GM19035 (cell line): Measurements from ENCODE around the gene NOP9.

Source experiments
- ATAC-seq: cut with Tn5 transposase; IDR thresholded peaks from one replicate; pipeline ENCODE4 v1.9.1; 2021; ENCODE audit not compliant: unreplicated experiment

Gene NOP9

DNA sequence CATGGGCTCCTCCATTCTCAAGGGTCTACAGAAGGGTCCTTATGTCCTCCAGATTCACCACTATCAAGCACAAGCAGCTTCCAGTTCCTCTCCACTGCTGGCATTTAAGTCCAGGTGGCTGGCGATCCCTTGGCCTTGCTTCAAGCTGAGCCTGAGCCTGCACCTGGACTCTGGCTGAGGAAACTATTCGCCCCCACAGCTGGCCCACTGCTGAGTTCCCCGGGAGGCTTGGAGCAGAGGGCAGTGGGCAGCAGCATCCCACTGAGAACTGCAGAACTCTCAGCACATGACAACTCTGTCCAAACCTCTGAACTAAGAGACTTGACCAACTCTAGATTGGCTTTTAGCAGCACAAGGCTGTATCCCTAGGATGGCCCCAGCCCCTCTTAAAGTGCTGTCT, 16.9 kb upstream of the NOP9 start:
- no peak for ATAC-seq

DNA sequence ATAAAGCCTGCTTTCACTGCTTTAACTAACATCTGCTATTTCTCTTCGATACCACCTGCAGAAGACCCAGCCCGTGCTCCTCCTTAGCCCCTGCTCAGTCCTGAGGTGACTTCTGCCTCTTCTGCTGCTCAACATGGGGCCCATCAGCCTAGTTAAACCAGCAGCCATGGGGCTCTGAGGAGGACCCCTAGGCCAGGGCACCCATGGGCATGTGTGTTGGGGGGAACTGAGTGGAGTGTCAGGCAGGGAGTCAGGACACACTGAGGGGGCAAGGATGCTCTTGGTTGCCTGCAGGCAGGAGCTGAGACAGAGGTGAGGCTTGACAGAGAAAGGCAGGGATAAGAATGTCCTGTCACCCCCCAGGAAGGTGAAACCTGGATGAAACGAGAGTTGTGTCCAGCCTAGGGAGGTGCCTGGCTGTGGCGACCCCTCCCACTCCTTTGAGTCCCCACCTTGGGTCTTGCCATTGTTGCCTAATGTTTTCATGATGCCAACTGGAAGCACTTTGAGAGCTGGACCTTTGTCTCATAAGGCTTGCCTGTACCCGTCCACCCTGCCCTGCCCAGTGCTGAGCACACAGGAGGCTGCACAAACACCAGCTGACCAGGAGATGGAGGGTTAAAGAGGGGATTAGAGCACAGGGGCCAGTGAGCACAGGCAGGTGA, 15.7 kb upstream of the NOP9 start:
- ATAC-seq = no peak

DNA sequence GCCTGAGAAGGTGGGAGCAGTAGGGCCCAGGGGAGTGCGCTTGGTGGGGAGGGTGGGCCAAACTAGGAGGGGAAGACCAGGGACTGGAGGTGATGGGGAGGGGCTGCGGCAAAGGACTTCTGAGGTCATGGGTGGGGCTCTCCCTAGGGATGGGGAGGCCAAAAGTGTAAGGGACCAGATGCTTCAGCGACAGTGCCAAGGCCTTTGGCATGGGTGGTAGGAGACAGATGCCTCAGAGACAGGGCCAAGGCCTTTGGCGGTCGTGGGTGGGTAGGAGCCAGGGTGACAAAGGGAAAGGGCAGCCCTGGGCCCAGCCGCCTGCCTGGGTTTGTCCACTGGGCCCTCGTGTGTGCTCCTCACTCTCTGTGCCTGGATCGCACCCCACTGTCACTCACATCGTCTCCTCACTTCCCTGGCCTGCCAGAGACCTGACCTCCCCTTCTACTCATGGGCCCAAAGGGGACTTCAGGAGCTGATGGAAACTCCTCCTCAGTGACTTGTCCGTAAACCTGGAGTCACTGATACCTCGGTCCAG, 15.1 kb upstream of the NOP9 start:
- ATAC-seq = no peak

DNA sequence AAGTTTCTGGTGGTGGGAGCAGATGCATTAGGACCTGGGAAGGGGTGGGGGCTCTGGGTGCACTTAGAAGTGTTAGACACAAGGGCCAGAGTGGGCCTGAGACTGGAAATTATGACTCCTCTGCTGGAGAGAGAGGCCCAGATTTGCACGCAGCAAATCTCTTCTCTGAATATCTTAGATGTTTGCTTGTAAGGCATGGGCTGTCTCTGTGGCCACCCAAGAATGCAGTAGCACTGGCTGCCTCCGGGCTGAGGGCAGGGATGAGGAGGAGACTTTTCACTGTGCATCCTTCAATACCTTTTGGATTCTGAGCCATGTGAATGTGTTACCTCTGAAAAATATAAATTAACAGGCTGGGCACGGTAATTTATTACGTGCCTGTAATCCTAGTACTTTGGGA, 14.3 kb upstream of the NOP9 start:
- ATAC-seq = no peak

GRCh38 chr14:24286996-24287395, 12.7 kb upstream of the NOP9 start:
- no peak for ATAC-seq

DNA sequence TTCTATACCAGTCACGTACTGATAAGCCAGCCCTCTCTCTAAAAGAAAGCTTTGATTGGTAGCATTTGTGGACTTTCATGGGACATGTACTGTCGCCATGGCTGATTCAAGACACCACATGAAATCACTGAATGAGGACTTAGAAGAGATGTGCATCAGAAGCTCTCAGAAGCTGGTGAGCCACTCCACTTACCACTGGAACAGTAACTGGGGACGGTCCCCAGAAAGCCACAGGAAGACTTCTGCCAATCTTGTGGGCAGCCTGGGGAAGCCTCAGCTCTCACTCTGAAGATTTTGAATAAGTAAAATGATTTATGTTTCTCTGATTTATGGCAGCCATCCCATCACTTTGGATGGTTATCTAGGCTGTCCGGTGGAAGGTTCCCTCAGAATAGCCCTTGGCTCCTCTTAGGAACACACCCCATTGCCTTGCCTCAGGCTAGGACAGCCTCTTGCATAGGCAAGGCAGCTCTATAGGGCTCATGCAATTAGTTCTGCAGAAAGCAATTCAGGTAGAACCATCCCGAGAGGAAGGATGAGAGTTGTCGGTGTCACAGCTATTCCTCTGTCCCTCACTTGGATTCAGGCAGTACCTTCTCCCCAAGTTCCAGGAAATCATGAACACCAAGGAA, 9.9 kb upstream of the NOP9 start:
- ATAC-seq = no peak

DNA sequence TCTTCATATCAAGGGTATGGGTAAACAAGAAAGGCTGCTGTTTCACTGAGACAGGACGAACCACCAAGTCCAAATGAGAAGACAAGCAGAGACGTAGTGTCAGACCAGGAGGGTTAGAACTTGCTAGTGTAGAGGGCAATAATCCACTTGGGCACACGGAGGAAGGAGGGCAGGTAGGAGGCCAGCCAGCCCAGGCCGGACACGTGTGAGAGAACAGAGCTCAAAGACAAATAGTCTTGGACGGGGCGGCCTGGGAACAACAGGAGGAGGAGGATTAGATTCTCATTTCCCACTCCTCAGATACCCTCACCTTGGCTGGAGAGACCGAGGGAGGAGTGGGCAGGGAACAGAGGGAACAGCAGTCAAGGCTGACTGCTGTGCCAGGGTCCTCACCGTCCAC, 8.9 kb upstream of the NOP9 start:
- no peak for ATAC-seq

GRCh38 chr14:24291446-24292117, 8.1 kb upstream of the NOP9 start:
- no peak for ATAC-seq

DNA sequence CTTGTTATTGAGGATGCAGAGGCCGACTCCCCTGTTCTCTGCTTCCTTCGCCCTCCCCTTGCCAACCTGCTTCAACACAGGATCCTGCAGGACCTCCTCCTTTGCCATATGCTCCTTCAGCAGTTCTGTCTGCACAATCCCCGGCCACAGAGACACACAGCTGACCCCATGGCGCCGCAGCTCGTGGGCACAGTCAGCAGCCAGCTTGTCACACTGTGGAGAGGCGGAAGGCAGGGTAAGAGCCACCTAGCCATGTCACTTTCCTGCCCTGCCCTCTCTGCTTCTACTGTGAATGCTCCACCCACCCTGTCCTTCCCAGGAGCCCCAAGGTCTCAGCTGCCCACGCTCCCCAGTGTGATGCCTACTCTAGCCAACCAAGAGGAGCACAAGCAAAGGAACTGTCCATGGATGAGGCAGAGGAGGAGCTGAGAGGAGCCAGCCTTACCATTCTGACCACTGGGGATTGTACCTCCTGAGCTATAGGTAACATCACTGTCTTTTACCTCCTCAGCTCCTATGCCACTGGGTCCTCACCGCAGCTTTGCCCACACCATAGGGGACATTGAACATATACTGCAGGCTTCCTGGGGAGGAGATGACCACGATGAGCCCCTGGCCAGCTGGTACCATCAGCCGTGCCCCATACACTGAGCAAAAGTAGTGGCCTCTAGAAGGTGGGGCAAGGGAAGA, 7.4 kb upstream of the NOP9 start:
- ATAC-seq = no peak

- no peak for ATAC-seq
These were observed 6.1 kb upstream of the NOP9 start for GRCh38 chr14:24293525-24293924.

- ATAC-seq = no peak
These were observed 3.1 kb upstream of the NOP9 start for GRCh38 chr14:24296341-24297157.

DNA sequence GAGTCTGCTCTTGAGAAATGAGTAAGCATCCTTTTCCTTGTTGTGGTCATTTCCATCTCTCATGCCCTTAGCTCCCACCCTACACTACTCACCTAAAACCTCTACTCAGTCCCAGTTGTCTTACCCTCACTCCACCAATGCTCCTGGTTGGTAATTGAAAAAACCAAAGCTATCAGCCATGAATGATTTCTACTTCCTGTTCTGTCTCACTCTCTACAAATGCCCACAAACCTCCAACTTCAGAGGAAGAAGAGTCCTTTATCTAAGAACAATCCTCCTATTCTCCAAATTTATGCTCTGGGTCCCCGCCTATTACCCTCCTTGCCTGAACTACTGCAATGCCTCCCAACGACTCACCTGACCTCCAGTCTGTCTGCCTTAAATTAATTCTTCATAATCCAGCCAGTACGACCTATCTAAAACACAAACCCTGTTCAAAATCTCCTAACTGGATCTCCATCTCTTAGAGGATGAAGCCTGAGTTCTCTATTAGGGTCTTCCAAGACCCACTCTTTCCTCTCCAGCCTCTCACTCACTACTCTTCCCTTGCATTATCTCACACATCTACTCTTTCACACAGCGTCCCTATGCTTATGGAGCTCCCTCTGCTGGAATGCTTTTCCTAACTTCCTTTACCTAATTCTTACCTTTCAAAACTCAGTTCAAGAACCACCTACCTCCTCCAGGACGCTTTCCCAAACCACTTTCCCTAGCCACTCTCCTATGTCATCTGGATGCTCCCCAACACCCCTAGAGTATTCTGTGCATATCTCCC, 2.3 kb upstream of the NOP9 start:
- no peak for ATAC-seq

DNA sequence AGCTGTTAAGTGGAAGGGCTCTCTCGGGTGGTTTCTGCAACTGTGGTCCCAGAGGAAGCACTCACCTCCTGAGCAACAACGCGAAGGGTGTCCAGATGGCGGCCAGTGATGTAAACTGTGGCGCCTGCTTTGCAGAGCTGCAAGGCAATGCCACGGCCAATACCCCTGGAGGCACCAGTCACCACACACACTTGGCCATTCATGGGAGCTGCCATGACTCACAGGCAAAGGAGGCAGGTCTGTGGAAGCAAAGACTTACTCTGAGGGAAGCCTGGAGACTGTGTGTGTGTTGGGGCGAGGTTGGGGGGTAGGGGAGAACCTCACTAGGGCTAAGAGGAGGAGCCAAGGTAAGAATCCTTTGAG, 777 bp upstream of the NOP9 start:
- ATAC-seq = no peak

DNA sequence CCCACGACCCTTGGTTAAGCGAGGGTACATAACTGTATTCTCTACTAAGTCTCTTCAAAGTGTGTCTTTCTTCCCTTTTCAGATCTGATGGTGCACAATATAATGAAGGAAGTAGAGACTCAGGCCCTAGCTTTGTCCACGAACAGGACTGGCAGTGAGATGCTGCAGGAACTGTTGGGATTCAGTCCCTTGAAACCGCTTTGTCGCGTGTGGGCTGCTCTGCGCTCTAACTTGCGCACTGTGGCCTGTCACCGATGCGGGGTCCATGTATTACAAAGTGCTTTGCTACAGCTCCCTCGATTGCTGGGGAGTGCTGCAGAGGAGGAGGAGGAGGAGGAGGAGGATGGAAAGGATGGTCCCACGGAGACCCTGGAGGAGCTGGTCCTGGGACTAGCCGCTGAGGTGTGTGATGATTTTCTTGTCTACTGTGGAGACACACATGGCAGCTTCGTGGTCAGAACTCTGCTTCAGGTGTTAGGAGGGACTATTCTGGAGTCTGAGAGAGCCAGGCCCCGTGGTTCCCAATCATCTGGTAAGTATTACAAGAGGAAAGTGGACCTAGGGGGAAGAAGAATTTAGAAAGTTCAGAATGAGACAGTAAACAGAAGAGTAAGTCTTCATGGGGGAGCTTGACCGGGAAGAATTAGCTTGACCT, 803 bp downstream of the NOP9 start:
- ATAC-seq = no peak

DNA sequence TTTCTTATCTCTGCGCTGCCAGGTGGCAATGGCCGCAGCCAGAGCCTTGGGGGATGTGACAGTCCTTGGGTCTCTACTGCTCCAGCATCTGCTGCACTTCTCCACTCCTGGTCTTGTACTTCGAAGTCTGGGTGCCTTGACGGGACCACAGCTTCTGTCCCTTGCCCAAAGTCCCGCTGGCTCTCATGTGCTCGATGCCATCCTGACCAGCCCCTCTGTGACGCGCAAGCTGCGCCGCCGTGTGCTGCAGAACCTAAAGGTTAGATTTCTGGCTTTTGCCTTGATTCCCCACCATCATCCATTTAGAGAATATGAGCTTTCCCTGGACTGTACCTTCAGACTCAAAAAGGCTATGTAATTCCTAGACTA, 4.4 kb downstream of the NOP9 start:
- ATAC-seq = no peak

GRCh38 chr14:24307156-24307574, 7.5 kb downstream of the NOP9 start:
- no peak for ATAC-seq

- ATAC-seq = no peak
These were observed 8.1 kb downstream of the NOP9 start, which contains the start of gene CIDEB for GRCh38 chr14:24307575-24308341. Gene CIDEB (minus strand): TSS chr14:24307977. CDS start chr14:24307858, 119 bp downstream.

DNA sequence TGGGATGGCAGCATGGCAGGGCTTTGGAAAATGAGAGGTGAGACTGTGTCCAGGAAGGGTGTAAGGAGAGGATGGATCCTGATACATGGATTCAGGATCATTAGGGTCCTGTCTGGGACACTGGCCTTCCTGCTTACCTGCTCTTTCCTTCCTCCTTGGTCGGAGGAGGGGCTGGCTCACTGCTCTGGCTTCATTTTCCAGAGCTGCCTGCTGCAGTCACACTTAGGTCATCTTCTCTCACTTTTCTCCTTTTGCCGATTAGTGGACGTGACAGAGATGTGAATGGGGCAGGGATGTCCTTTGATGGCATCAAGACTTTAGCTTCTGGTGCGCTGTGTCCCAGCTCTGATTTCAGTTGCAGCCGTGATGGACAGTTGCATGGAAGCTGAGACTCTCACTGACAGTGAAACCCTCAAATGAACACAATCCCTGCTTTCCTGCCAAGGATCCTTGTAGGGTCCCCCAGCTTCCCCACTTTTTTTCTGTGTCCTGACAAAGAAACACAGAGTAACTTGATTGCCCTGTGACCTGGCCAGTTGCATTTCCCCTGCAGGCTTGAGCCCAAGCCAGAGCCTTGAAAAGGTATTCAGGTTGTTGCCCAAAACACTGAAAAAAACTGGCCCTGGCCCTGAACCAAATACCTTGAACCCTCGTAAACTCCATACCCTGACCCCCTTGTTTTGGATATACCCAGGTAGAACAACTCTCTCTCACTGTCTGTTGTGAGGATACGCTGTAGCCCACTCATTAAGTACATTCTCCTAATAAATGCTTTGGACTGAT, 8.9 kb downstream of the NOP9 start:
- ATAC-seq = no peak
